ENCODE measurements around the gene TRABD.
"Not testable (repeated sequence)": the region's sequence is repeated elsewhere in the genome, so short reads cannot be mapped to it uniquely, and the experiment has no call there.

The TRABD gene

GRCh38 chr22:50157709-50158375 is 27.9 kb upstream of the TRABD start:
- no peaks in the 10 kb centered on the region for H3K36me3 ChIP-seq (ENCODE audit: control insufficient read depth, insufficient read depth, low read length)
- no peaks in the 10 kb centered on the region for H3K9me3 ChIP-seq (ENCODE audit: control insufficient read depth, insufficient read depth, low read length)

DNA sequence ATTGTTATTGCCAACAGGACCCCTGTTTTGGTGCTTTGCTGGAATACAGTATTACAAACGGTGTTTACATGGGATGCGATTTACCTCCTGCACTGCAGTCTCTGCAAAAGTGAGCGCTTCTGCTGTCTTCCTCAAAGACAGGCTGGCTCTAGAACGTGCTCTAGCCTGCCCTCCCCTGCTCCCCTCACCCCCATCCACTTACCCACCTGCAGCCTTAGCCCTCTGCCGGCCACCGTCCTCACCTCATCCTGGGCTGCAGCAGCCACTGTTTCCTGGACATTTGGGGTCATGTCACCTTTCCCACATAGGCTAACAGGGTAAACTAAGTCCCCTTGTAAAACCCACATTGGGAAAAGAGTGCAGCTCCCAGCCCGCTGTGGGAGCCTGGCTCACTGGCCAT is 24.8 kb upstream of the TRABD start:
- Histone ChIP-seq H3K4me1 (ENCODE audit: control insufficient read depth, insufficient read depth, low read length) (peaks cover 4% of the 10 kb centered on the region), H3K36me3 (ENCODE audit: control insufficient read depth, insufficient read depth, low read length) (no peaks in the 10 kb centered on the region), H3K4me3 (ENCODE audit: low read depth, low read length) (no peak overlapping the region), H3K27me3 (ENCODE audit: control insufficient read depth, insufficient read depth, low read length) (no peaks in the 10 kb centered on the region), H3K9me3 (ENCODE audit: control insufficient read depth, insufficient read depth, low read length) (no peaks in the 10 kb centered on the region), H3K9ac (ENCODE audit: low read depth, low read length) (no peak overlapping the region)

More at GRCh38 chr22:50157709-50158375, 27.9 kb upstream of the TRABD start:
- Histone ChIP-seq H3K4me3 (ENCODE audit: low read depth, low read length) (no peak overlapping the region), H3K9ac (ENCODE audit: low read depth, low read length) (no peak overlapping the region), H3K4me1 (ENCODE audit: control insufficient read depth, insufficient read depth, low read length) (peaks cover 4% of the 10 kb centered on the region), H3K27me3 (ENCODE audit: control insufficient read depth, insufficient read depth, low read length) (no peaks in the 10 kb centered on the region)

DNA sequence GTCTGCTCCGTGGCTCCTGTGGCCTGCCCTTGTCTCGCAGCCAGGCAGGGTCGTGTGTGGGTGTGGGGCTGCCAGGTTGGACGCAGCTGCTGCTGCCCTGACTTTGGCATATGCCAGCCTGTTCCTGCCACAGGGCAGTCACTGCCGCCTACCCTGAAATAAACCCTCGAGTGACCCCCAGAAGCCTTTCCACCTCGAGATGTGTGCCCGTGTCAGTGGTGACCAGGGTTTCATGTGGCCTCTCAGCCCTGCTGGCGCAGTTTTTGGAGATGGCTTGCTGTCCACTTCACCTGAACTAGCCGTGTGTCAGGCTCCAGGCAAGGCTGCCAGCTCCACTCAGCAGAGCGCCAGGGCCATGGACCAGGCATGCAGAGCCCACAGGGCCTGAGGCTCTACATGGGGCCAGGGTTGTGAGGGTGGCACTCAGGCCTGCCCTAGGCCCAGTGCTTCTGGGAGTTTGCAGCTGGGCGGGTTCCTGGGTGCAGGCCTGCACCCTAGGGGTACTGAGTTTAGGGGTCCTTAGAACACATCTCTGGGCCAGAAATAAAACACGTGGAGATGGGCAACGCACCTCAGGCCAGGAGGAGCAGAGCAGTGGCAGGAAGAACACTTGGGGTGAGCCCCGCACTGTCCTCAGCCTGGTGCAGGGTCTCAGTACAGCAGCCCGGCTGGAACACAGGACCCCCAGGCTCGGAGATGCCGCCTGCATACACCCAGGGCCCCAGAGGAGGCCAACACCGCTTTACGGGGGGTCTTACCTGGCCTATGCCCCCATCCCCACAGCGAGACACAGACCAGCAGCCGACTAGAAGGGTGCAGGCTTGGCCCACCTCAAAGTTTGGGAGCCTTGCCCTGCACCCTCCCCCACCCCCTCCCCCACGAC is 24.0 kb upstream of the TRABD start:
- Histone ChIP-seq H3K9ac (ENCODE audit: low read depth, low read length) (no peak overlapping the region), H3K4me1 (ENCODE audit: control insufficient read depth, insufficient read depth, low read length) (peaks cover 4% of the 10 kb centered on the region), H3K9me3 (ENCODE audit: control insufficient read depth, insufficient read depth, low read length) (no peaks in the 10 kb centered on the region), H3K27me3 (ENCODE audit: control insufficient read depth, insufficient read depth, low read length) (no peaks in the 10 kb centered on the region), H3K36me3 (ENCODE audit: control insufficient read depth, insufficient read depth, low read length) (no peaks in the 10 kb centered on the region), H3K4me3 (ENCODE audit: low read depth, low read length) (no peak overlapping the region)

- Histone ChIP-seq H3K36me3 (ENCODE audit: control insufficient read depth, insufficient read depth, low read length) (no peaks in the 10 kb centered on the region), H3K4me1 (ENCODE audit: control insufficient read depth, insufficient read depth, low read length) (peaks cover 4% of the 10 kb centered on the region), H3K27me3 (ENCODE audit: control insufficient read depth, insufficient read depth, low read length) (no peaks in the 10 kb centered on the region), H3K9me3 (ENCODE audit: control insufficient read depth, insufficient read depth, low read length) (no peaks in the 10 kb centered on the region), H3K9ac (ENCODE audit: low read depth, low read length) (no peak overlapping the region), H3K4me3 (ENCODE audit: low read depth, low read length) (no peak overlapping the region)
Observed at GRCh38 chr22:50162391-50162956, 23.2 kb upstream of the TRABD start.

- no peaks in the 10 kb centered on the region for H3K9me3 ChIP-seq (ENCODE audit: control insufficient read depth, insufficient read depth, low read length)
- H3K4me1 ChIP-seq (ENCODE audit: control insufficient read depth, insufficient read depth, low read length): no peaks in the 10 kb centered on the region
- H3K9ac ChIP-seq (ENCODE audit: low read depth, low read length): no peak overlapping the region
- no peaks in the 10 kb centered on the region for H3K36me3 ChIP-seq (ENCODE audit: control insufficient read depth, insufficient read depth, low read length)
- no peak overlapping the region for H3K4me3 ChIP-seq (ENCODE audit: low read depth, low read length)
- peaks cover 10% of the 10 kb centered on the region for H3K27me3 ChIP-seq (ENCODE audit: control insufficient read depth, insufficient read depth, low read length)
Observed at GRCh38 chr22:50165436-50166123, 20.1 kb upstream of the TRABD start.

GRCh38 chr22:50167689-50168489 is 17.8 kb upstream of the TRABD start:
- Histone ChIP-seq H3K36me3 (ENCODE audit: control insufficient read depth, insufficient read depth, low read length) (no peaks in the 10 kb centered on the region), H3K9me3 (ENCODE audit: control insufficient read depth, insufficient read depth, low read length) (no peaks in the 10 kb centered on the region), H3K4me3 (ENCODE audit: low read depth, low read length) (no peak overlapping the region)

DNA sequence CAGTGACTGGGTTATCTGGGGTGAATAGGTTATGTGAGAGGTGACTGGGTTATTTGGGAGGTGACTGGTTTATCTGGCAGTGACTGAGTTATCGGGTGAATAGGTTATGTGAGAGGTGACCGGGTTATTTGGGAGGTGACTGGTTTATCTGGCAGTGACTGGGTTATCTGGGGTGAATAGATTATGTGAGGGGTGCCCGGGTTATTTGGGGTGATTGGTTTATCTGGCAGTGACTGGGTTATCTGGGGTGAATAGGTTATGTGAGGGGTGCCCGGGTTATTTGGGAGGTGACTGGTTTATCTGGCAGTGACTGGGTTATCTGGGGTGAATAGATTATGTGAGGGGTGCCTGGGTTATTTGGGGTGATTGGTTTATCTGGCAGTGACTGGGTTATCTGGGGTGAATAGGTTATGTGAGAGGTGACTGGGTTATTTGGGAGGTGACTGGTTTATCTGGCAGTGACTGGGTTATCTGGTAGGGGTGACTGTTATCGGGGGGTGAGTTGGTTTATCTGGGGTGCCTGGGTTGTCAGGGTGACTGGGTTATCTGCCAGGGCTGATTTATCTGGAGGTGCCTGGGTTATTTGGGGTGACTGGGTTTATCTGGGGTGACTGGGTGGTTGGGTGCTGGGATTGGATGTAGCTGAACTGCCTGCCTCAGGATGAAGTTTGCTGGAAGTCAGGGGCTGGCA is 17.1 kb upstream of the TRABD start:
- Histone ChIP-seq H3K27me3 (ENCODE audit: control insufficient read depth, insufficient read depth, low read length) (peaks cover 11% of the 10 kb centered on the region), H3K4me3 (ENCODE audit: low read depth, low read length) (peak overlapping the region; percentile 26)
- not testable (repeated sequence) for H3K9ac ChIP-seq (ENCODE audit: low read depth, low read length); H3K36me3 ChIP-seq (ENCODE audit: control insufficient read depth, insufficient read depth, low read length); H3K4me1 ChIP-seq (ENCODE audit: control insufficient read depth, insufficient read depth, low read length); H3K9me3 ChIP-seq (ENCODE audit: control insufficient read depth, insufficient read depth, low read length)

More at GRCh38 chr22:50167689-50168489, 17.8 kb upstream of the TRABD start:
- no peaks in the 10 kb centered on the region for H3K4me1 ChIP-seq (ENCODE audit: control insufficient read depth, insufficient read depth, low read length)
- H3K27me3 ChIP-seq (ENCODE audit: control insufficient read depth, insufficient read depth, low read length): peaks cover 11% of the 10 kb centered on the region
- no peak overlapping the region for H3K9ac ChIP-seq (ENCODE audit: low read depth, low read length)

GRCh38 chr22:50169181-50169759 is 16.4 kb upstream of the TRABD start:
- Histone ChIP-seq H3K9ac (ENCODE audit: low read depth, low read length) (no peak overlapping the region), H3K4me3 (ENCODE audit: low read depth, low read length) (peak overlapping the region; percentile 26), H3K4me1 (ENCODE audit: control insufficient read depth, insufficient read depth, low read length) (no peaks in the 10 kb centered on the region), H3K36me3 (ENCODE audit: control insufficient read depth, insufficient read depth, low read length) (no peaks in the 10 kb centered on the region), H3K27me3 (ENCODE audit: control insufficient read depth, insufficient read depth, low read length) (peaks cover 11% of the 10 kb centered on the region), H3K9me3 (ENCODE audit: control insufficient read depth, insufficient read depth, low read length) (no peaks in the 10 kb centered on the region)

DNA sequence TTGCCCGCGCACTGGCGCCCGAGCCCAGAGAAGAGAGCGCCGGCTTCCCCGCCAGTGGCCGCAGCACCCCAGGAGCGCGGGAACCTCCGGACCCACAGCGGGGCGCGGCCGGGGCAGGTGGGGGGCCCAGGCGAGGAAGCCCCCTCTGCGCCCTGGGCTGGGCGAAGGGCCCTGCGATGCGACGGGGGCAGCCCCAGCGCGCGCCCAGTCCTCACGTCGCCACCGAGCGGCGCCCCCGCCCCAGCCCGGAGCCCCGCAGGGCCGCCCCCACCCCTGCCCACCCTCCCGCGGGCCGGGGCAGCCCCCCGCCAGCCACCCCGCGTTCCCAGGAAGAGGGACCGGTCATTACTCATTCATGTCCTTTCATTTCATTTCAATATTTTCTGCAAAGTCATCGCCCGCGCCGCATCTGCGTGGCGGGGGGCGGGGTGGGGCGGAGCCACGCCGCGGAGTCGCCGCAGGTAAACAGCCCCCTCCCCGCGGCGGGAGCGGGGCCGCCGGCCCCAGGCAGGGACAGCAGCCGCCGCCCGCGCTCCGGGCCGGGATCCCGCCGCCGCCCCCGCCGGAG is 15.9 kb upstream of the TRABD start:
- Histone ChIP-seq H3K9ac (ENCODE audit: low read depth, low read length) (no peak overlapping the region), H3K27me3 (ENCODE audit: control insufficient read depth, insufficient read depth, low read length) (peaks cover 11% of the 10 kb centered on the region), H3K4me3 (ENCODE audit: low read depth, low read length) (no peak overlapping the region)

More for the DNA sequence above, 15.9 kb upstream of the TRABD start:
- no peaks in the 10 kb centered on the region for H3K9me3 ChIP-seq (ENCODE audit: control insufficient read depth, insufficient read depth, low read length)
- no peaks in the 10 kb centered on the region for H3K4me1 ChIP-seq (ENCODE audit: control insufficient read depth, insufficient read depth, low read length)
- H3K36me3 ChIP-seq (ENCODE audit: control insufficient read depth, insufficient read depth, low read length): peaks cover under 1% of the 10 kb centered on the region
